Fibroblast of skin of back (primary cell): Measurements from ENCODE around the gene POLR3GL.

ENCODE experiments used
- DNase-seq: peaks from one replicate; pipeline ENCODE4 v3.0.0-alpha.2; 2013

Gene POLR3GL

GRCh38 chr1:145949219-145949618 is 15.3 kb upstream of the POLR3GL start:
- DNase-seq, result no peak

- DNase-seq, result no peak
These were observed 13.0 kb upstream of the POLR3GL start for GRCh38 chr1:145951526-145951925.

GRCh38 chr1:145952903-145953302 is 11.6 kb upstream of the POLR3GL start:
- DNase-seq, result no peak

- no peak for DNase-seq
These were observed 10.6 kb upstream of the POLR3GL start for GRCh38 chr1:145953861-145954260.

GRCh38 chr1:145955436-145955835 is 9.1 kb upstream of the POLR3GL start:
- DNase-seq, result no peak

GRCh38 chr1:145956361-145956760 is 8.1 kb upstream of the POLR3GL start:
- DNase-seq, result no peak

GRCh38 chr1:145956781-145957442 is 7.6 kb upstream of the POLR3GL start:
- peak; percentile 23 for DNase-seq

GRCh38 chr1:145957443-145958319 is 6.8 kb upstream of the POLR3GL start, which contains the start of gene LIX1L:
LIX1L (minus strand) TSS chr1:145958017; CDS start chr1:145957927, 90 bp downstream.
- DNase-seq, result peak; percentile 98

- DNase-seq, result no peak
These were observed 5.8 kb upstream of the POLR3GL start for GRCh38 chr1:145958734-145959133.

GRCh38 chr1:145959333-145959732 is 5.2 kb upstream of the POLR3GL start:
- DNase-seq, result no peak

GRCh38 chr1:145959957-145960467 is 4.5 kb upstream of the POLR3GL start:
- no peak for DNase-seq

- DNase-seq, result peak; percentile 70
These were observed 3.9 kb upstream of the POLR3GL start for GRCh38 chr1:145960468-145961108.

- no peak for DNase-seq
These were observed 3.4 kb upstream of the POLR3GL start for GRCh38 chr1:145961109-145961424.

GRCh38 chr1:145961425-145962156 is 2.9 kb upstream of the POLR3GL start:
- DNase-seq, result no peak

- peak; percentile 46 for DNase-seq
These were observed 2.1 kb upstream of the POLR3GL start for GRCh38 chr1:145962157-145963102.

- peak; percentile 85 for DNase-seq
These were observed 1.0 kb upstream of the POLR3GL start for GRCh38 chr1:145963265-145964019.

- DNase-seq, result no peak
These were observed 742 bp downstream of the POLR3GL start for GRCh38 chr1:145965119-145965744.

- DNase-seq, result no peak
These were observed 2.8 kb downstream of the POLR3GL start for GRCh38 chr1:145967288-145967687.

- DNase-seq, result no peak
These were observed 8.1 kb downstream of the POLR3GL start for GRCh38 chr1:145972580-145972979.

GRCh38 chr1:145974721-145975120 is 10.2 kb downstream of the POLR3GL start:
- DNase-seq, result no peak
